SKM-1 treated with dmso at 0.1 percent for 144 hours (cell line): ENCODE measurements around the gene EXOC1.

ENCODE experiments used
- DNase-seq: peaks from one replicate; lab custom pipeline; 2025; ENCODE audit not compliant: unreplicated experiment; lab: John Stamatoyannopoulos, UW

The EXOC1 gene

GRCh38 chr4:55948726-55949481 lies 95.5 kb downstream of the EXOC1 start, which contains the start of gene CEP135:
TSS of gene CEP135 (plus strand) at chr4:55948945. CDS start at chr4:55952131, 3,186 bp downstream.
- peak; percentile 81 for DNase-seq

GRCh38 chr4:55949482-55949802 lies 96.0 kb downstream of the EXOC1 start:
- DNase-seq = no peak

GRCh38 chr4:55951191-55951922 lies 97.9 kb downstream of the EXOC1 start:
- DNase-seq = no peak
